ENCODE measurements around the gene INPP5B. TPM values are rescaled to one million over a fixed set of nuclear protein-coding genes. Genes with fewer than 3 reads are reported as not detected.

INPP5B gene
- total and polyA plus RNA-seq, 9 of the 15 experiments (the other 6 are each of a cell fraction or from before 2014, with no cell fraction given), result 14.1 to 28.7 (median 20.9) TPM

DNA sequence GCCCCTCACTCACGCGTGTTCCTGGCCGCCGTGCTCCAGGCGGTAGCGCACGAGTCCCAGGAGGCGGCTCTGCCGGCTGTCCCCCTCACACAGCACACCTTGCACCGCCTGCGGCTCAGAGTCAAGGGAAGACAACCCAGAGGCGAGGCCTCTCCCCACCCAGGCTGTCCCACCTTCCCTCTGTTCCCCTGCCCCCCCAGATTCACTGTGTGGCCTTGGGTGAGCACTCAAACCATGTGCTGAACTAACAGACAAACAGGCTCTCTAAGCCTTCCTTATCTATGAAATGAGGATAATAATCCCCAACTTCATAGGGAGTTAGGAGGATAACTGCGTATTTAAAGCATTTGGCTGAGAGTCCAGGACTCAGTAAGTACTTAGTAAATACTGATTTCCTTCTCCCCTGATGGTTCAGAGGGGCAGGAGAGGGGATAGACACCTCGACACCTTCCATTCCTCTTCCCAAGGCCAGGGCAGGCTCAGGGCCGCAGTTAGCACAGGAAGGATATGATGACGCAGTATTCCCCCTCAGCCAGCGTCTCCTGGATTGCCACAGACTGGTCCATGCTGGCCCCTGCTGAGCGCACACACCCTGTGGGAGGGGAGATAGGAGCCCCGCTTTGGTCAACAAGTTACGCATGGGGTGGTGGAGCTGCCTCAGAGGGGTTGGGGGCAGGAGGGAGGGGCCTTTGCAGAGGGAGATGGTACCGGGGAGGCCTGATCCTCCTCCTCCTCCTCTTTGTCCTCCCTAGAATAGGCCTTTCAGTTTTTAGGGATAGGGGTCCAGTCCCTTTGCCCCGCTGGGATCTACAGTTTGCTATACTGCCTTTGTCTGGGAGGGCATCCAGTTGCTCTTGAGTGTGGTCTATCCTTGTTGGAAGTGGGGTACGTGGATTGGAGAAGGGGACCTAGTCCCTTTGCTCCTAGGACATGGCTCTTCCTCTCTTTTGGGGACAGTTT is 830 bp downstream of the INPP5B start (continued):
- TF ChIP-seq MGA (IDR thresholded peaks at IDR 0.05) (peak; percentile 64; the same call in 1 of the 2 replicates), KDM1A (IDR thresholded peaks at IDR 0.05) (no peak), ZNF436 (CRISPR knock-in tag; IDR thresholded peaks at IDR 0.05) (no peak), ZKSCAN8 (CRISPR knock-in tag; IDR thresholded peaks at IDR 0.05) (peak; percentile 20; the same call in 1 of the 2 replicates), TEAD1 (CRISPR knock-in tag; IDR thresholded peaks at IDR 0.05) (no peak), ARNT (IDR thresholded peaks at IDR 0.05) (no peak), ARID2 (IDR thresholded peaks at IDR 0.05) (no peak), DNMT1 (IDR thresholded peaks at IDR 0.05) (no peak), KDM5B (IDR thresholded peaks at IDR 0.05; ENCODE audit: insufficient replicate concordance, low read depth, low read length) (no peak), ZEB2 (IDR thresholded peaks at IDR 0.05) (no peak), MED1 (CRISPR knock-in tag; IDR thresholded peaks at IDR 0.05; ENCODE audit: borderline replicate concordance) (no peak), ZNF133 (CRISPR knock-in tag; IDR thresholded peaks at IDR 0.05) (no peak), CREBBP (IDR thresholded peaks at IDR 0.05; ENCODE audit: low read depth, low read length) (no peak)
- TF ChIP-seq, protein P1, sequence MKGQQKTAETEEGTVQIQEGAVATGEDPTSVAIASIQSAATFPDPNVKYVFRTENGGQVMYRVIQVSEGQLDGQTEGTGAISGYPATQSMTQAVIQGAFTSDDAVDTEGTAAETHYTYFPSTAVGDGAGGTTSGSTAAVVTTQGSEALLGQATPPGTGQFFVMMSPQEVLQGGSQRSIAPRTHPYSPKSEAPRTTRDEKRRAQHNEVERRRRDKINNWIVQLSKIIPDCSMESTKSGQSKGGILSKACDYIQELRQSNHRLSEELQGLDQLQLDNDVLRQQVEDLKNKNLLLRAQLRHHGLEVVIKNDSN (CRISPR knock-in tag; IDR thresholded peaks at IDR 0.05), result no peak
- TF ChIP-seq, protein P2, sequence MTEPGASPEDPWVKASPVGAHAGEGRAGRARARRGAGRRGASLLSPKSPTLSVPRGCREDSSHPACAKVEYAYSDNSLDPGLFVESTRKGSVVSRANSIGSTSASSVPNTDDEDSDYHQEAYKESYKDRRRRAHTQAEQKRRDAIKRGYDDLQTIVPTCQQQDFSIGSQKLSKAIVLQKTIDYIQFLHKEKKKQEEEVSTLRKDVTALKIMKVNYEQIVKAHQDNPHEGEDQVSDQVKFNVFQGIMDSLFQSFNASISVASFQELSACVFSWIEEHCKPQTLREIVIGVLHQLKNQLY (CRISPR knock-in tag; conservative IDR thresholded peaks at IDR 0.05), result no peak

Data from K562 (cell line).